Measurements from ENCODE around the gene ZNF280A. TPM values are rescaled to one million over a fixed set of nuclear protein-coding genes. Genes with fewer than 3 reads are reported as not detected.

Gene ZNF280A
- total RNA-seq, 1 experiment from 2014 or later, result 0.22 TPM

DNA sequence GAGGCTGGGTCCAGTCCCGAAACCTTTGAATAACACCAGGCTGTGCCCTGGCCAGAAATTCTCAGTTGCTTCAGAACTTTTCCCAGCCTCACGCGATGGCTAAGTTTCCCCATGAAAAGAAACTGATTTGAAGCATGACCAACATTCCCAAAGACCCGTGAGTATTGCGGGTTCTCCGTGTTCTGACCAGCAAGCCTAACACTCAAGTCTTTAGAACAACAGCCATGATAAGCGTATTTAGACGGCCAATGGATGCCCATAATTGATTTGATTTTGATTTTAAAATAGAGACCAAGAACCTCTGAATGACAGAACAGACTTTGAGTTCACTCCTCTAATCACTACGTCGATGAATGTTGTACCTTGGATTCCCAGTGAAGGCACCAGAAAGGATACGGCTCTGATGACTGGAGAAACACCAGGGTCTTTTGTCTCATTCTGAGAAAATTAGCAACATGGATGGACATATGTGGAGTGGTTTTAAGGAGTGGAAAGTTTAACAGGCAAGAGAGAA, 55.5 kb downstream of the ZNF280A start:
- no peak overlapping the region for H3K4me3 Mint-ChIP-seq
- DNase-seq (ENCODE audit: low spot score) (no peak), ATAC-seq (no peak)
- ChIA-PET CTCF (interaction anchor here (0.6 to 5.6 kb wide), 50 partner anchors 8 to 490 kb away, joined by 3 to 52 read pairs (median 6); partner anchors contain the start of genes PRAME, ZNF280A and ZNF280B), POLR2A (interaction anchor here (0.6 to 0.7 kb wide), 2 partner anchors 12 to 29 kb away, joined by 4 to 5 read pairs; no protein-coding TSS in a partner anchor)
- peaks cover 33% of the 10 kb centered on the region for H3K9me3 Mint-ChIP-seq
- peaks cover 7% of the 10 kb centered on the region; the same call in 1 of the 2 replicates for H3K4me1 Mint-ChIP-seq
- TF ChIP-seq ETV6 (CRISPR knock-in tag; IDR thresholded peaks at IDR 0.05) (no peak), ESRRA (CRISPR knock-in tag; IDR thresholded peaks at IDR 0.05; ENCODE audit: borderline replicate concordance) (no peak), MYBL2 (CRISPR knock-in tag; IDR thresholded peaks at IDR 0.05) (no peak), IRF2 (CRISPR knock-in tag; IDR thresholded peaks at IDR 0.05; ENCODE audit: borderline replicate concordance, low read depth) (no peak), FOXP1 (CRISPR knock-in tag; IDR thresholded peaks at IDR 0.05; ENCODE audit: borderline replicate concordance) (no peak), NR3C1 (CRISPR knock-in tag; conservative IDR thresholded peaks at IDR 0.05; ENCODE audit: low read depth) (no peak), ZNF232 (CRISPR knock-in tag; IDR thresholded peaks at IDR 0.05) (no peak), EMX1 (CRISPR knock-in tag; IDR thresholded peaks at IDR 0.05) (no peak)
- TF ChIP-seq, protein P1, sequence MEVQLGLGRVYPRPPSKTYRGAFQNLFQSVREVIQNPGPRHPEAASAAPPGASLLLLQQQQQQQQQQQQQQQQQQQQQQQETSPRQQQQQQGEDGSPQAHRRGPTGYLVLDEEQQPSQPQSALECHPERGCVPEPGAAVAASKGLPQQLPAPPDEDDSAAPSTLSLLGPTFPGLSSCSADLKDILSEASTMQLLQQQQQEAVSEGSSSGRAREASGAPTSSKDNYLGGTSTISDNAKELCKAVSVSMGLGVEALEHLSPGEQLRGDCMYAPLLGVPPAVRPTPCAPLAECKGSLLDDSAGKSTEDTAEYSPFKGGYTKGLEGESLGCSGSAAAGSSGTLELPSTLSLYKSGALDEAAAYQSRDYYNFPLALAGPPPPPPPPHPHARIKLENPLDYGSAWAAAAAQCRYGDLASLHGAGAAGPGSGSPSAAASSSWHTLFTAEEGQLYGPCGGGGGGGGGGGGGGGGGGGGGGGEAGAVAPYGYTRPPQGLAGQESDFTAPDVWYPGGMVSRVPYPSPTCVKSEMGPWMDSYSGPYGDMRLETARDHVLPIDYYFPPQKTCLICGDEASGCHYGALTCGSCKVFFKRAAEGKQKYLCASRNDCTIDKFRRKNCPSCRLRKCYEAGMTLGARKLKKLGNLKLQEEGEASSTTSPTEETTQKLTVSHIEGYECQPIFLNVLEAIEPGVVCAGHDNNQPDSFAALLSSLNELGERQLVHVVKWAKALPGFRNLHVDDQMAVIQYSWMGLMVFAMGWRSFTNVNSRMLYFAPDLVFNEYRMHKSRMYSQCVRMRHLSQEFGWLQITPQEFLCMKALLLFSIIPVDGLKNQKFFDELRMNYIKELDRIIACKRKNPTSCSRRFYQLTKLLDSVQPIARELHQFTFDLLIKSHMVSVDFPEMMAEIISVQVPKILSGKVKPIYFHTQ (CRISPR knock-in tag; IDR thresholded peaks at IDR 0.05), result no peak
- TF ChIP-seq, protein P2, sequence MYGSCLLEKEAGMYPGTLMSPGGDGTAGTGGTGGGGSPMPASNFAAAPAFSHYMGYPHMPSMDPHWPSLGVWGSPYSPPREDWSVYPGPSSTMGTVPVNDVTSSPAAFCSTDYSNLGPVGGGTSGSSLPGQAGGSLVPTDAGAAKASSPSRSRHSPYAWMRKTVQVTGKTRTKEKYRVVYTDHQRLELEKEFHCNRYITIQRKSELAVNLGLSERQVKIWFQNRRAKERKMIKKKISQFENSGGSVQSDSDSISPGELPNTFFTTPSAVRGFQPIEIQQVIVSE (CRISPR knock-in tag; IDR thresholded peaks at IDR 0.05; ENCODE audit: borderline replicate concordance), result no peak
- H3K27ac Mint-ChIP-seq, result no peak overlapping the region
- peaks cover 25% of the 10 kb centered on the region for H3K36me3 Mint-ChIP-seq
- peaks cover 100% of the 10 kb centered on the region for H3K27me3 Mint-ChIP-seq (ENCODE audit: low read depth)

DNA sequence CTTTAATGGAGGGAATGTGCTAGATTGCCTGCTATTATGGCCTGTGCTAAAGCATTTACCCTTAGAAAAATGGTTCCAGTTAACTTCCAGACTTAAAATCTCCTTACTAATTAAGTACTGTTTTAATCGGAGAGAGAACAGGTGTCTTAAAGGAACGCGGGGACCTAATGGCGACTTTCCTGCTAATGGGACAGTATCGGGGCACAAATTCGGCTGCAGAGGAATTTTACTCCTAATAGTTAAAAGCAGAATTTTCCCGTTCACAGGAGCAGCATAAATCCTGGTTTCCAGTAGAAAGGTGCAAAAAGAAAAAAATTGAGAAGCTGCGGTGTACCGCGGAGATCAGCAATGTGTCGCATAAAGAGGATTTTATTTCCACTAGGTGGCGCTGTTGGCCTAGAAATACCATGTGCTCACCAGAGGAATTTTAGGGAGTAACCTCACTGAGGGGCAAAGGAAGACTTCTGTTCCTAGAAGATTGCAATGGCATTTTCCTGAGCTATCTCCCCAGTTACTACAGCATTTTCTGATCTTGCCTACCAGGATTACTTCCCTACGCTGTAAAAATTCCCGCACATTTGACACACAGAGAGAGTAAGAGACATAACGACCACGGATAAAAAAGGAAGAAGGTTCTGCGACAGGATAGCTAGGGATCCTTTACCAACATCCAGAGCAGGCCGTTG, 56.1 kb downstream of the ZNF280A start:
- Mint-ChIP-seq H3K9me3 (peaks cover 33% of the 10 kb centered on the region), H3K4me1 (peaks cover 8% of the 10 kb centered on the region; the same call in 1 of the 2 replicates), H3K4me3 (no peak overlapping the region), H3K27ac (no peak overlapping the region), H3K36me3 (peaks cover 24% of the 10 kb centered on the region), H3K27me3 (ENCODE audit: low read depth) (peaks cover 100% of the 10 kb centered on the region)
- TF ChIP-seq, protein P3, sequence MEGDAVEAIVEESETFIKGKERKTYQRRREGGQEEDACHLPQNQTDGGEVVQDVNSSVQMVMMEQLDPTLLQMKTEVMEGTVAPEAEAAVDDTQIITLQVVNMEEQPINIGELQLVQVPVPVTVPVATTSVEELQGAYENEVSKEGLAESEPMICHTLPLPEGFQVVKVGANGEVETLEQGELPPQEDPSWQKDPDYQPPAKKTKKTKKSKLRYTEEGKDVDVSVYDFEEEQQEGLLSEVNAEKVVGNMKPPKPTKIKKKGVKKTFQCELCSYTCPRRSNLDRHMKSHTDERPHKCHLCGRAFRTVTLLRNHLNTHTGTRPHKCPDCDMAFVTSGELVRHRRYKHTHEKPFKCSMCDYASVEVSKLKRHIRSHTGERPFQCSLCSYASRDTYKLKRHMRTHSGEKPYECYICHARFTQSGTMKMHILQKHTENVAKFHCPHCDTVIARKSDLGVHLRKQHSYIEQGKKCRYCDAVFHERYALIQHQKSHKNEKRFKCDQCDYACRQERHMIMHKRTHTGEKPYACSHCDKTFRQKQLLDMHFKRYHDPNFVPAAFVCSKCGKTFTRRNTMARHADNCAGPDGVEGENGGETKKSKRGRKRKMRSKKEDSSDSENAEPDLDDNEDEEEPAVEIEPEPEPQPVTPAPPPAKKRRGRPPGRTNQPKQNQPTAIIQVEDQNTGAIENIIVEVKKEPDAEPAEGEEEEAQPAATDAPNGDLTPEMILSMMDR (IDR thresholded peaks at IDR 0.05), result peak; percentile 77
- TF ChIP-seq, protein P4, sequence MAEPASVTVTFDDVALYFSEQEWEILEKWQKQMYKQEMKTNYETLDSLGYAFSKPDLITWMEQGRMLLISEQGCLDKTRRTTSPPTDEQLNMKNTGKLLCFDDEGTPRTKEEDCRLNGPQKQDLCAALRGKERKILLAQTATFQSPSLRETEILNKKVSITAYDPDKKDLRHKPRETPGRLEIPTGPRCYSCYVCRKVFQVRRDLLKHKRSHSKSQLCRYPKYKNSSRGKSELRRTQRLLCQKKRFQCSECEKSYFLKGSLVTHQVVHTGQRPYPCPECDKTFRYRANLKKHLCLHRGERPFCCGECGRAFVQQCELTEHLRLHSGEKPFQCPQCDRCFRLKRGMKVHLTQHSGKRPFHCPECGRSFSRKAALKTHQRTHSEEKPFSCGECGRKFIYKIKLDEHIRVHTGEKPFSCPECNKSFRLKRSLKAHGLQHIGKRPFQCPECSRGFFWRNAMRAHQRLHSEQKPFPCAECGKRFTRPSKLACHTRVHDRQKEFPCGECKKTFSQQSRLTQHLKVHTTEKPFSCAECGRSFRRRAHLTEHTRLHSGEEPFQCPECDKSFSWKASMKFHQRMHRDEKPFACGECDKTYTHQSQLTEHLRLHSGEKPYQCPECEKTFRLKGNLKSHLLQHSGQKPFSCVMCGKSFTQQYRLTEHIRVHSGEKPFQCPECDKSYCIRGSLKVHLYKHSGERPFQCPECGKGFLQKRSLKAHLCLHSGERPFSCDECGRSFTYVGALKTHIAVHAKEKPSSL (CRISPR knock-in tag; conservative IDR thresholded peaks at IDR 0.05), result no peak
- DNase-seq (ENCODE audit: low spot score) (peak; percentile 66), ATAC-seq (peak; percentile 79)
- ChIA-PET CTCF (interaction anchor here (0.6 to 5.6 kb wide), 53 partner anchors 9 to 491 kb away, joined by 3 to 52 read pairs (median 5); partner anchors contain the start of genes PRAME, ZNF280A and ZNF280B), POLR2A (interaction anchor here (0.6 to 0.7 kb wide), 2 partner anchors 12 to 28 kb away, joined by 4 to 5 read pairs; no protein-coding TSS in a partner anchor)

Other genes with a start within 250 kb of the ZNF280A start
- gene ZNF280B, start 11.5 kb downstream of the ZNF280A start, total RNA-seq (2021), result 5.9 to 7.7 TPM (median 7.0 TPM) in 3 replicates
- 1.4 to 1.7 TPM (median 1.5 TPM) in 3 replicates for gene PRAME, start 39.0 kb upstream of the ZNF280A start, total RNA-seq (2021)
- gene GGTLC2, start 124.3 kb upstream of the ZNF280A start, total RNA-seq (2021), result not detected in 3 replicates